ENCODE data around the gene C16orf74. TPM values are rescaled to one million over a fixed set of nuclear protein-coding genes. Genes with fewer than 3 reads are reported as not detected.
A peak's percentile ranks its signal among the peaks of the same experiment; 100 is the strongest.

The C16orf74 gene
- total RNA-seq, 4 donors from 2014 or later = 2.5 to 6.6 TPM; not detected in 2

- peaks cover 0 to 25% (median 6%) of the 10 kb centered on the region in 4 donors for H3K4me1 ChIP-seq
- no peaks in the 10 kb centered on the region for H3K36me3 ChIP-seq
- peak in 2 of 3 donors; percentile 85 to 87 for DNase-seq
- no peaks in the 10 kb centered on the region for H3K9me3 ChIP-seq
- H3K27ac ChIP-seq = peak overlapping the region in 2 of 4 donors; percentile 26 to 53
- no peaks in the 10 kb centered on the region for H3K27me3 ChIP-seq
- H3K4me3 ChIP-seq = no peak overlapping the region
- peak in 1 of 6 experiments; percentile 15 for TF ChIP-seq CTCF (IDR thresholded peaks at IDR 0.05)
- peak in 1 of 2 donors; percentile 21 for TF ChIP-seq POLR2A (IDR thresholded peaks at IDR 0.05)
Observed at GRCh38 chr16:85720302-85720637, 30.6 kb downstream of the C16orf74 start.

- no peak for TF ChIP-seq CTCF (IDR thresholded peaks at IDR 0.05)
- TF ChIP-seq POLR2A (IDR thresholded peaks at IDR 0.05) = no peak
- Histone ChIP-seq H3K4me3 (no peak overlapping the region), H3K27me3 (no peaks in the 10 kb centered on the region), H3K9me3 (no peaks in the 10 kb centered on the region), H3K36me3 (no peaks in the 10 kb centered on the region), H3K4me1 (peaks cover 0 to 25% (median 6%) of the 10 kb centered on the region in 4 donors), H3K27ac (peak overlapping the region in 2 of 4 donors; percentile 26 to 53)
- no peak for DNase-seq
Observed at GRCh38 chr16:85719605-85720301, 31.1 kb downstream of the C16orf74 start.

GRCh38 chr16:85718682-85719081 is 32.2 kb downstream of the C16orf74 start:
- TF ChIP-seq POLR2A (IDR thresholded peaks at IDR 0.05) (no peak), CTCF (IDR thresholded peaks at IDR 0.05) (peak in 5 of 6 experiments; percentile 4 to 53 (median 38))
- no peaks in the 10 kb centered on the region for H3K27me3 ChIP-seq
- no peak overlapping the region for H3K27ac ChIP-seq
- no peaks in the 10 kb centered on the region for H3K9me3 ChIP-seq
- peaks cover 0 to 19% (median 6%) of the 10 kb centered on the region in 4 donors for H3K4me1 ChIP-seq
- H3K4me3 ChIP-seq = no peak overlapping the region
- no peaks in the 10 kb centered on the region for H3K36me3 ChIP-seq
- peak in 2 of 3 donors; percentile 35 to 57 for DNase-seq

- no peak for TF ChIP-seq POLR2A (IDR thresholded peaks at IDR 0.05)
- peak in 1 of 6 experiments; percentile 11 for TF ChIP-seq CTCF (IDR thresholded peaks at IDR 0.05)
- H3K27ac ChIP-seq = no peak overlapping the region
- no peak for DNase-seq
- H3K4me3 ChIP-seq = no peak overlapping the region
- H3K36me3 ChIP-seq = no peaks in the 10 kb centered on the region
- H3K9me3 ChIP-seq = no peaks in the 10 kb centered on the region
- H3K27me3 ChIP-seq = no peaks in the 10 kb centered on the region
- peaks cover 0 to 19% (median 6%) of the 10 kb centered on the region in 4 donors for H3K4me1 ChIP-seq
Observed at GRCh38 chr16:85718153-85718477, 32.8 kb downstream of the C16orf74 start.

GRCh38 chr16:85717393-85718152 is 33.3 kb downstream of the C16orf74 start:
- Histone ChIP-seq H3K27ac (no peak overlapping the region), H3K27me3 (no peaks in the 10 kb centered on the region), H3K9me3 (no peaks in the 10 kb centered on the region), H3K4me3 (no peak overlapping the region), H3K36me3 (no peaks in the 10 kb centered on the region), H3K4me1 (peaks cover 0 to 19% (median 6%) of the 10 kb centered on the region in 4 donors)
- DNase-seq = peak; percentile 47 to 86 (median 74)
- TF ChIP-seq CTCF (IDR thresholded peaks at IDR 0.05) = peak; percentile 40 to 85 (median 76)
- TF ChIP-seq POLR2A (IDR thresholded peaks at IDR 0.05) = no peak

Data from Peyer's patch (tissue), 4 donors.